ENCODE data around the gene PCID2.

DNA sequence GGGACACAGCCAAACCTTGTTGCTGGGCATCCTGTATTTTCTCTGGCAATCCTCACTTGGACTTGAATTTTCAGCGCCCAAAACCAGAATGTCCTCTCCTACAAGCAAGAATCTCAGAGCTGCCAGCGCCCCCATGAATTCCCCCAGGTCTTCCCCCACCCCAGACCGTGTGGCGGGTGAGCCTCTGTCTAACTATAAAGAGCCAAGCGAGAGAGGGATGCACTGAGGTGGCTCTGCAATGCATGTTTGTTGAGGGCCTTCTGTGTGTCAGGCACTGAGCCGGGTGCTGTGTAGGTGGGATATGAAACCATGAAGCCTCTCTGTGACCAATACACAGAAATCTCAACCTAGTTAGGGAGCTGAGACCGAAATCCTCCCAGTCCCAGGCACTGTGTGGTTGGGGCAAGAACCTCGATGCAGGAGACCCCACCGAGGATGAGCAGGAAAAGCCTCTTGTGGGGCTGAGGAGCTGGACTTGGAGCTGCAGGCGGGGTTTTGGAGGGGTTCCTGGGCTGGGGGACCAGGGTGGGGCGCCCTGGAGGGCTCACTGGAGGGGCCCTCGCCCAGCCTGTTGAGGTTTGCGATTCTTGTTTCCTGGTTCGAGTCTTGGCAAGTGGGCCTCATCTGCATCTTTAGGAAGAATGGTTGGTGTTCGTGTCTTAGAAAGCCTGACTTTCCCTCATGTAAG, 62.4 kb downstream of the PCID2 start:
- TF ChIP-seq ZSCAN22 (CRISPR knock-in tag; IDR thresholded peaks at IDR 0.05): no peak
- TF ChIP-seq SUZ12 (IDR thresholded peaks at IDR 0.05; ENCODE audit: low read depth, low read length): no peak
- no peak for TF ChIP-seq CEBPB (IDR thresholded peaks at IDR 0.05; ENCODE audit: borderline replicate concordance, low read depth, low read length)
- TF ChIP-seq NR2F2 (IDR thresholded peaks at IDR 0.05; ENCODE audit: borderline replicate concordance, low read depth): no peak
- TF ChIP-seq SP4 (CRISPR knock-in tag; IDR thresholded peaks at IDR 0.05): no peak

Data from HepG2 (cell line).